ENCODE results near the gene GPR137B. TPM values are rescaled to one million over a fixed set of nuclear protein-coding genes. Genes with fewer than 3 reads are reported as not detected.
A peak's percentile ranks its signal among the peaks of the same experiment; 100 is the strongest.

GPR137B gene
- total RNA-seq, 1 experiment from 2014 or later, result 26.8 TPM

DNA sequence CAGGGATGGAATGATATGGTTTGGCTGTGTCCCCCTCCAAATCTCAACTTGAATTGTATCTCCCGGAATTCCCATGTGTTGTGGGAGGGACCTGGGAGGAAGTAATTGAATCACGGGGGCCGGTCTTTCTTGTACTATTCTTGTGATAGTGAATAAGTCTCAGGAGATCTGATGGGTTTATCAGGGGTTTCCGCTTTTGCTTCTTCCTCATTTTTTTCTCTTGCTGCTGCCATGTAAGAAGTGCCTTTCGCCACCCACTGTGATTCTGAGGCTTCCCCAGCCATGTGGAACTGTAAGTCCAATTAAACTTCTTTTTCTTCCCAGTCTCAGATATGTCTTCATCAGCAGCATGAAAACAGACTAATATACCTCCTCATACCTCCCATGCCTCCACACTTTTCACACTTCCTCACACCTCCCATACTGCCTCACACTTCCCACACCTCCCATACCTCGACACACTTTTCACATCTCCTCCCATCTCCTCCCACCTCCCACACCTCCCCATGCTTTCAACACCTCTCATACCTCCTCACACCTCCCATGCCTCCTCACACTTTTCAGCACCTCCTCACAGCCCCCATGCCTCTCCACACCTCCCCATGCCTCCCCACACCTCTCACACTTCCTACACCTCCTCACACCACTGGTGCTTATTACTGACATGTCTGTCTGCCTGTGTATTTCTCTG lies 21.3 kb downstream of the GPR137B start:
- Histone ChIP-seq H3K4me2 (ENCODE audit: low read depth, low read length, poor library complexity, severe bottlenecking) (peak overlapping the region; percentile 19), H3K9me3 (ENCODE audit: low read length) (peaks cover 7% of the 10 kb centered on the region; the same call in 1 of the 2 replicates), H3K79me2 (ENCODE audit: low read length) (no peaks in the 10 kb centered on the region), H3K36me3 (ENCODE audit: insufficient read depth, low read length) (no peaks in the 10 kb centered on the region; the same call in 1 of the 2 replicates), H3K27ac (ENCODE audit: low read length) (no peak overlapping the region), H3K4me1 (ENCODE audit: low read length) (peaks cover 33% of the 10 kb centered on the region), H3K9ac (ENCODE audit: low read length) (no peak overlapping the region), H3K9me2 (replicated peaks; ENCODE audit: insufficient read depth, low read length) (no peaks in the 10 kb centered on the region), H4K20me1 (ENCODE audit: insufficient read depth, low read depth, low read length) (peaks cover 33% of the 10 kb centered on the region), H3K4me3 (ENCODE audit: low read length) (no peak overlapping the region), H3K27me3 (ENCODE audit: low read length) (peaks cover 5% of the 10 kb centered on the region; the same call in 1 of the 2 replicates), H2AFZ (ENCODE audit: low read length) (no peak overlapping the region)
- peak; percentile 69 for DNase-seq

DNA sequence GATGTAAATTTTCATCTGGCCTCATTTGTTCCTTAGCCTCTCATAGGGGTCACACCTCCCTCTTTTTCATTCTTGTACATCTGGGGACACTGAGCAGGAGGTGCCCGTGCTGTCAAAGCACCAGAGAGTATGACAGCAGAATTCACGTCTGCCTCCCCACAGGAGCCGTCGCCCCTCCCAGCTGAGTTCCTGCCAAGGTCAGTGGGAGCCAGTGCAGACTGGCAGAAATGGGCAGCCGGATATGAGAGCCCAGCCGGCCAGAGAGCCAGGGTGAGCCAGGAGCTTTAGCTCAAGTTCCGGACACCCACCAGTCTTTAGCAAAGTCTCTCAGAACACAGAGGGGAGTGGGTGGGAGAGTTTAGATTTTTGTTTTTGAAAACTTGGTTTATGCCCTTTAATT lies 21.9 kb downstream of the GPR137B start:
- Histone ChIP-seq H3K4me1 (ENCODE audit: low read length) (peaks cover 26% of the 10 kb centered on the region), H3K4me3 (ENCODE audit: low read length) (no peak overlapping the region), H3K27ac (ENCODE audit: low read length) (no peak overlapping the region), H3K4me2 (ENCODE audit: low read depth, low read length, poor library complexity, severe bottlenecking) (no peak overlapping the region), H3K79me2 (ENCODE audit: low read length) (no peaks in the 10 kb centered on the region), H4K20me1 (ENCODE audit: insufficient read depth, low read depth, low read length) (peaks cover 39% of the 10 kb centered on the region), H3K9ac (ENCODE audit: low read length) (no peak overlapping the region), H3K36me3 (ENCODE audit: insufficient read depth, low read length) (no peaks in the 10 kb centered on the region; the same call in 1 of the 2 replicates), H2AFZ (ENCODE audit: low read length) (no peak overlapping the region), H3K9me3 (ENCODE audit: low read length) (peaks cover 7% of the 10 kb centered on the region; the same call in 1 of the 2 replicates), H3K27me3 (ENCODE audit: low read length) (peaks cover 5% of the 10 kb centered on the region; the same call in 1 of the 2 replicates), H3K9me2 (replicated peaks; ENCODE audit: insufficient read depth, low read length) (no peaks in the 10 kb centered on the region)
- no peak for DNase-seq

- H3K4me2 ChIP-seq (ENCODE audit: low read depth, low read length, poor library complexity, severe bottlenecking), result no peak overlapping the region
- no peak overlapping the region for H3K27ac ChIP-seq (ENCODE audit: low read length)
- H3K36me3 ChIP-seq (ENCODE audit: insufficient read depth, low read length), result no peaks in the 10 kb centered on the region; the same call in 1 of the 2 replicates
- no peaks in the 10 kb centered on the region for H3K9me2 ChIP-seq (replicated peaks; ENCODE audit: insufficient read depth, low read length)
- H3K4me3 ChIP-seq (ENCODE audit: low read length), result no peak overlapping the region
- peaks cover 15% of the 10 kb centered on the region for H3K4me1 ChIP-seq (ENCODE audit: low read length)
- peaks cover 7% of the 10 kb centered on the region; the same call in 1 of the 2 replicates for H3K9me3 ChIP-seq (ENCODE audit: low read length)
- no peaks in the 10 kb centered on the region for H3K79me2 ChIP-seq (ENCODE audit: low read length)
- H4K20me1 ChIP-seq (ENCODE audit: insufficient read depth, low read depth, low read length), result peaks cover 30% of the 10 kb centered on the region; the same call in 1 of the 2 replicates
- no peak overlapping the region for H2AFZ ChIP-seq (ENCODE audit: low read length)
- peaks cover 5% of the 10 kb centered on the region; the same call in 1 of the 2 replicates for H3K27me3 ChIP-seq (ENCODE audit: low read length)
- H3K9ac ChIP-seq (ENCODE audit: low read length), result no peak overlapping the region
- no peak for DNase-seq
Measured at GRCh38 chr1:236165238-236165981, 23.1 kb downstream of the GPR137B start.

DNA sequence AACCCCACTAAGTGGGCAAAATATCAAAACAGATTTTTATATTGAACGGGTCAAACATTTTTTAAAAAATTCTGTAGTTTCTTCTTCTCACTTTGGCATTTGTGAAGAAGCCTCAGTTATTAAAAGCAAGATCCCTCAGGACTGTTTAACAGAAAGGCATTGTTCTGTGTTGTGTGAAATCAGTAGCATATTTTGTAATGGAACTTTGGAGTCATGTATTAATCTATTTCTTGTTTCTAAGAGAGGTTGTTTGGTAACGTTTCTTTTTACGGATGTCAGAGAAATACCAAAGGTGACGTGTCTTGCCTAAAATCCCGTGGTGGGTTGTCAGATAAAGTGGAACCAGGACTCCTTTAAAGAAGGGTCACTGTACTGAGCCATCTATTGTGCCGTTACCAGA lies 23.7 kb downstream of the GPR137B start:
- no peak for DNase-seq

DNA sequence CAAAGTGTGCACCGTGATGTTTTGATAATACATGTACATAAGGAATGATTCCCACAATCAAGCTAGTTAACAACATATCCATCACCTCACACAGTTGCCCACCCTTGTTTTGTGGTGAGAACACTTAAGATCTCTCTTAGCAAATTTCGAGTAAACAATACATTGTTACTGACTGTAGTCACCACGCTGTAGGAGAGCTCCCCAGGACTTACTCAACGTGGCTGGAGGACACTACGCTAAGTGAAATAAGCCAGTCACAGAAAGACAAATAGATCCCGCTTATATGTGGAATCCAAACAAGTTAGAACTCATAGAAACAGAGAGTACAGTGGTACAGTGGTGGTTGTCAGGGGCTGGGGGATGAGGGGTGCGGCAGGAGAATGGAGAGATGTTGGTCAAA lies 24.8 kb downstream of the GPR137B start:
- H3K27me3 ChIP-seq (ENCODE audit: low read length), result no peaks in the 10 kb centered on the region

More for the DNA sequence above, 23.7 kb downstream of the GPR137B start:
- Histone ChIP-seq H3K4me2 (ENCODE audit: low read depth, low read length, poor library complexity, severe bottlenecking) (no peak overlapping the region), H3K79me2 (ENCODE audit: low read length) (no peaks in the 10 kb centered on the region), H3K36me3 (ENCODE audit: insufficient read depth, low read length) (no peaks in the 10 kb centered on the region; the same call in 1 of the 2 replicates), H4K20me1 (ENCODE audit: insufficient read depth, low read depth, low read length) (peaks cover 27% of the 10 kb centered on the region; the same call in 1 of the 2 replicates), H3K9me3 (ENCODE audit: low read length) (peaks cover 7% of the 10 kb centered on the region; the same call in 1 of the 2 replicates), H3K27ac (ENCODE audit: low read length) (no peak overlapping the region), H3K4me3 (ENCODE audit: low read length) (no peak overlapping the region), H3K27me3 (ENCODE audit: low read length) (peaks cover 5% of the 10 kb centered on the region; the same call in 1 of the 2 replicates), H3K9ac (ENCODE audit: low read length) (no peak overlapping the region), H3K9me2 (replicated peaks; ENCODE audit: insufficient read depth, low read length) (no peaks in the 10 kb centered on the region), H3K4me1 (ENCODE audit: low read length) (peaks cover 12% of the 10 kb centered on the region), H2AFZ (ENCODE audit: low read length) (no peak overlapping the region)

GRCh38 chr1:236167578-236167977 lies 25.2 kb downstream of the GPR137B start:
- no peaks in the 10 kb centered on the region for H3K27me3 ChIP-seq (ENCODE audit: low read length)
- DNase-seq, result no peak
- H3K4me2 ChIP-seq (ENCODE audit: low read depth, low read length, poor library complexity, severe bottlenecking), result no peak overlapping the region
- no peak overlapping the region for H3K9ac ChIP-seq (ENCODE audit: low read length)
- H4K20me1 ChIP-seq (ENCODE audit: insufficient read depth, low read depth, low read length), result peaks cover 27% of the 10 kb centered on the region; the same call in 1 of the 2 replicates
- no peak overlapping the region for H3K27ac ChIP-seq (ENCODE audit: low read length)
- peaks cover 12% of the 10 kb centered on the region for H3K4me1 ChIP-seq (ENCODE audit: low read length)
- H3K9me2 ChIP-seq (replicated peaks; ENCODE audit: insufficient read depth, low read length), result no peaks in the 10 kb centered on the region
- no peak overlapping the region for H2AFZ ChIP-seq (ENCODE audit: low read length)
- H3K79me2 ChIP-seq (ENCODE audit: low read length), result no peaks in the 10 kb centered on the region
- H3K9me3 ChIP-seq (ENCODE audit: low read length), result no peaks in the 10 kb centered on the region; the same call in 1 of the 2 replicates
- no peak overlapping the region for H3K4me3 ChIP-seq (ENCODE audit: low read length)
- H3K36me3 ChIP-seq (ENCODE audit: insufficient read depth, low read length), result no peaks in the 10 kb centered on the region; the same call in 1 of the 2 replicates

More for the DNA sequence above, 24.8 kb downstream of the GPR137B start:
- Histone ChIP-seq H3K9ac (ENCODE audit: low read length) (no peak overlapping the region), H3K79me2 (ENCODE audit: low read length) (no peaks in the 10 kb centered on the region), H3K27ac (ENCODE audit: low read length) (no peak overlapping the region), H4K20me1 (ENCODE audit: insufficient read depth, low read depth, low read length) (peaks cover 27% of the 10 kb centered on the region; the same call in 1 of the 2 replicates), H3K36me3 (ENCODE audit: insufficient read depth, low read length) (no peaks in the 10 kb centered on the region; the same call in 1 of the 2 replicates), H3K4me2 (ENCODE audit: low read depth, low read length, poor library complexity, severe bottlenecking) (no peak overlapping the region), H3K9me2 (replicated peaks; ENCODE audit: insufficient read depth, low read length) (no peaks in the 10 kb centered on the region), H3K4me1 (ENCODE audit: low read length) (peaks cover 12% of the 10 kb centered on the region), H3K9me3 (ENCODE audit: low read length) (no peaks in the 10 kb centered on the region; the same call in 1 of the 2 replicates), H3K4me3 (ENCODE audit: low read length) (no peak overlapping the region), H2AFZ (ENCODE audit: low read length) (no peak overlapping the region)
- no peak for DNase-seq

DNA sequence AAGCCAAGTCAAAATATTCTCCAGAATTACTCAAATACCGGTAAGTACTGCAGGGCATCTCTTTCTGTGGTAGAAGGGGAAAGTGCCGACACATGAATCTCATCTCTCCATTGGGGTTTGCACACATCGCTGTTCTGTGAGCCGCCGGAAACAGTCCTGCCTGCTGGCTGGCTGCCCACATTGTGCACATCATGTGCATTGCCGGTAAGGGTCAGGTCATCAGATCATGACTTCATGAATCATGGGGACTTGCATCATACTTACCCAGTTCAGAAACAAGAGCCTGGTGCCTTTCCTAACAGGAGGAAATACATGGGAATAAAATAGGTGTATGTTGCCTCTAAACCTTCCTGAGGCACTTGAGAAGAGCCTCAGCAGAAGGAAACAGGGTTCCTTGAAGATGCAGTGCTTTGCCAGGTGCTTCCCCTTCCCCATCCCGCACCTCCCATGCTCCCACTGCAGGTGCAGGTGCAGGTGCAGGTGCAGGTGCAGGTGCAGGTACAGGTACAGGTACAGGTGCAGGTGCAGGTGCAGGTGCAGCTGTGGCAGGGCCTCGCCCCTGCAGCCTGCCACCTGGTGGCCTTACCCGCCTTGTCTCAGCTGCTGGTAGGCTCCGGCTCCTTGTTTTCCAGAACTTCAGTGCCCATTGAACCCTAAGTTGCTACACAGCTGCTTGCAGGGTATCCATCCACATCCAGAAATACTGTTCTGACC lies 26.5 kb downstream of the GPR137B start:
- Histone ChIP-seq H3K4me3 (ENCODE audit: low read length) (no peak overlapping the region), H3K36me3 (ENCODE audit: insufficient read depth, low read length) (no peaks in the 10 kb centered on the region; the same call in 1 of the 2 replicates), H3K4me2 (ENCODE audit: low read depth, low read length, poor library complexity, severe bottlenecking) (no peak overlapping the region), H4K20me1 (ENCODE audit: insufficient read depth, low read depth, low read length) (peaks cover 27% of the 10 kb centered on the region; the same call in 1 of the 2 replicates), H3K9me3 (ENCODE audit: low read length) (no peaks in the 10 kb centered on the region; the same call in 1 of the 2 replicates), H3K9me2 (replicated peaks; ENCODE audit: insufficient read depth, low read length) (no peaks in the 10 kb centered on the region), H3K9ac (ENCODE audit: low read length) (no peak overlapping the region), H3K4me1 (ENCODE audit: low read length) (peaks cover 3% of the 10 kb centered on the region), H2AFZ (ENCODE audit: low read length) (no peak overlapping the region), H3K27me3 (ENCODE audit: low read length) (no peaks in the 10 kb centered on the region), H3K79me2 (ENCODE audit: low read length) (no peaks in the 10 kb centered on the region), H3K27ac (ENCODE audit: low read length) (no peak overlapping the region)
- DNase-seq, result no peak

All from Karpas-422 (cell line).